ENCODE data around the gene CLEC18B.
"Not testable (repeated sequence)": the region's sequence is repeated elsewhere in the genome, so short reads cannot be mapped to it uniquely, and the experiment has no call there.

Gene CLEC18B

DNA sequence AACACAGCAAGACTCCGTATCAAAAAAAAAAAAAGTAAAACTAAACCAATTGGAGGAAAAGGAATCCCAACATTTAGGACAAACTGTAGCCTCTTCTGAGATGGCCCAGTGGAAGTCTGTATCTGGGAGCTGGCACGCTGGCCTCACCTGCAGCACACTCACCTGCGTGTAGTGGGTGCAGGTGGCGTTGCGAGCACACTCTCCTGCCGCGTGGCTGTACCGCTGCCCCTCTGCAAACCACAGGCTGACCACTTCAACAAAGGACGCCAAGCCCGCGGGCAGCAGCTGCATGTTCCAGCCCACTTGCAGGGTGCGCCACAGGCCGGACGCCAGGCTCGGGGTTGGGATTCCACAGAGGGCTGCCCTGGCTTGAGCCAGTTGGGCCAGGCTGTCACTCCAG, 3.4 kb downstream of the CLEC18B start:
- DNase-seq (ENCODE audit: extremely low read depth, low read depth), result not testable (repeated sequence)

DNA sequence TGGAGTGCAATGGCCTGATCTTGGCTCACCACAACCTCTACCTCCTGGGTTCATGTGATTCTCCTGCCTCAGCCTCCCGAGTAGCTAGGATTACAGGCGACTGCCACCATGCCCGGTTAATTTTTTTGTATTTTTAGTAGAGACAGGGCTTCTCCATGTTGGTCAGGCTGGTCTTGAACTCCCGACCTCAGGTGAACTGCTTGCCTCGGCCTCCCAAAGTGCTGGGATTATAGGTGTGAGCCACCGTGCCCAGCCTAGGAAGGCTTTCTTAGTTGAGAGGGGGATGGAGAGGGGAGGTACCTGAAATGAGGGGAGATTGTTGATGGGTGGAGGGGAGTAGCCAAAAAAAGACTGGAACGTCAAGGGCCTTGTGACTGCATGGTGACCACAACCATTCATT, 7.4 kb downstream of the CLEC18B start:
- H3K4me3 ChIP-seq (replicated peaks; ENCODE audit: low read depth, low read length); DNase-seq (ENCODE audit: extremely low read depth, low read depth): not testable (repeated sequence)

More for the DNA sequence above, 3.4 kb downstream of the CLEC18B start:
- H3K4me3 ChIP-seq (replicated peaks; ENCODE audit: low read depth, low read length), result not testable (repeated sequence)

DNA sequence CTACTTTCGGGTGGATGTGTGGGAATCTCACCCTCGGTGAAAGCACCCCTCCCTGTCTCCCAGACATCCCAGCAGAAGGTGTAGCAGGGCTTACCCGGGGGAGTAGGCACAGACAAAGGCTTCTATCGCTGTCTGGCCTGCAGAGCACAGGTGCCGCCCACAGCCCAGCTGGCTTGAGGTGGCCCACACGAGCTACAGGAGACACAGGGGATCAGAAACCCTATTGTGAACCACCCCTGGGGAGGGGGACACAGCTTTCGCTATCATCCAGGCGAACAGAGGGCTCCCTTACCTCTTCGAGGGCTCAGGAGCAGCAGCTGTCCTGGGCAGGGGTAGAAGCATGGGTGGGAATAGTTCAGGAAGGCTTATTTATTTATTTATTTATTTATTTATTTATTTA, 7.8 kb downstream of the CLEC18B start:
- DNase-seq (ENCODE audit: extremely low read depth, low read depth); H3K4me3 ChIP-seq (replicated peaks; ENCODE audit: low read depth, low read length): not testable (repeated sequence)

DNA sequence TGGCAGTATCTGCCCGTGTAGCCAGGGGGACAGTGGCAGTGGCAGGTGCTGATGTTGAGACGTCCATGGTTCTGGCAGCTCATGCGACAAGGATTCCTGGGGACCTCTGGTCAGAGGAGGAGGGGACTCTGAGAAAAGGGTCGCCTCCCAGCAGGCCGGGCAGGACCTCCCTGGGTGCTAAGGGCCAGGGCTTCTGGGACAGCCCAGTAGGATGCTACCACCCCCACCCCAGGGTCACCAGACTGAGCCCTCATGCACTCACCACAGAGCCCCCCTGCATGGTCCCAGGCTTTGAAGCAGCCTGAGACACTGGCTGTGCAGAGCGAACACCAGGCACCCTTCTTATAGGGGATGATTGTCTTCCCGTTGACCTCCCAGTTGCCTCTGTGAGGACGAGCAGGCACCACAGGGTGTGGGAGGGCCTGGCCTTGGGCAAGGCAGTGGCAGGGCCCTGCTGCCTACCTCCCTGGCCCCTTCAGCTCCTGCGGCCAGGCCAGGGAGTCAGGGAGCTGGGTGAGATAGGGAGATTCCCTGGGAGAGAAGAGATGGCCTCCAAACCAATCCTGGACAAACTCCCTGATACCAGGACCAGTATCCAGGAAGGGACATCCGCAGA, 8.4 kb downstream of the CLEC18B start:
- H3K4me3 ChIP-seq (replicated peaks; ENCODE audit: low read depth, low read length); DNase-seq (ENCODE audit: extremely low read depth, low read depth): not testable (repeated sequence)

DNA sequence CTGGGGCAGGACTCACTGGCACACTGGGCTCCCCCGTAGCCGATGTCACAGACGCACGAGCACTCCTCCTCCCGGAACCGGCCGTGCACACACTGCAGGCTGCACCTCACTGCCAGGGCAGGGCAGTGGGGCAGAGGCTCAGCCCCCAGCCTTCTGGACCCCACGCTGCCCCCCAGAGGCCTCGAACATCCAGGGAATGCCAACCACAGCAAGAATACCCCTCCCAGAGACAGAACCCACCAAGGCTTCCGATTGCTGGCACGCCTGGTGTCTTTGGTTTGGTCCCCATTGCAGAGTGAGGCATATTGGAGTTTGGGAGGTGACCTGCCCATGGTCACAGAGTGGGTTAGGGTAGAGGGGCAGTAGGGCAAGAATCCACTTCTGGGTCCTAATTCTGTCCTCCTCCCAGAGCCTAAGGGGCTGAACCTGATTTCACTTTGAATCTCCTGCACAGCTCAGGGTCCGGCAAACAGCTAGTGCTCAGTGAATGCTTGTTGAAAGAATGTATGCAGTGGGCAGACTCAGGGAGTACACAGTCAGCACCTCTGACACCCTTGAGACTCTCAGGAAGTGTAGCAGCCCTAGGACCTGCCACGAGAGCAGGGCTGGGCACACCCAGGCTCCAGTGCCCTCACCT, 9.0 kb downstream of the CLEC18B start:
- not testable (repeated sequence) for DNase-seq (ENCODE audit: extremely low read depth, low read depth); H3K4me3 ChIP-seq (replicated peaks; ENCODE audit: low read depth, low read length)

DNA sequence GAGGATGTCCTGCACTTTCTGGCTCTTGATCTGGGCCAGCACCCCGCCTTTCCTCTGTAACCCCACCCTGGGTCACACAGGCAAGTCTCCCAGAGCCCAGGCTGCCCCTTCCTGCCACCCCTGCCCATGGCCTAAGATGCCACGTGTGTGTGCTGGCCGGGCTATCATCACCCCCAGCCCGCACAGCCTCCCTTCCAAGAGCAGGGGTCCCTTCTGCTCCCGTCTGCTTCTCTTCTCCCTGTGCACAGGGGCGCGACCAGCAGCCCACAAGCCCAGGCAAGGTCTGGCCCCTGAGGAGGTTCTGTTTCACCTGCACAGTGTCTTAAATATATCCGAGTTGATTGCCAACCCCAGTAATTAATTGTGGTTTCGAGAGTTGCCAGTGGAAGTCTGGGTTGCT, 10.3 kb downstream of the CLEC18B start:
- not testable (repeated sequence) for DNase-seq (ENCODE audit: extremely low read depth, low read depth); H3K4me3 ChIP-seq (replicated peaks; ENCODE audit: low read depth, low read length)

DNA sequence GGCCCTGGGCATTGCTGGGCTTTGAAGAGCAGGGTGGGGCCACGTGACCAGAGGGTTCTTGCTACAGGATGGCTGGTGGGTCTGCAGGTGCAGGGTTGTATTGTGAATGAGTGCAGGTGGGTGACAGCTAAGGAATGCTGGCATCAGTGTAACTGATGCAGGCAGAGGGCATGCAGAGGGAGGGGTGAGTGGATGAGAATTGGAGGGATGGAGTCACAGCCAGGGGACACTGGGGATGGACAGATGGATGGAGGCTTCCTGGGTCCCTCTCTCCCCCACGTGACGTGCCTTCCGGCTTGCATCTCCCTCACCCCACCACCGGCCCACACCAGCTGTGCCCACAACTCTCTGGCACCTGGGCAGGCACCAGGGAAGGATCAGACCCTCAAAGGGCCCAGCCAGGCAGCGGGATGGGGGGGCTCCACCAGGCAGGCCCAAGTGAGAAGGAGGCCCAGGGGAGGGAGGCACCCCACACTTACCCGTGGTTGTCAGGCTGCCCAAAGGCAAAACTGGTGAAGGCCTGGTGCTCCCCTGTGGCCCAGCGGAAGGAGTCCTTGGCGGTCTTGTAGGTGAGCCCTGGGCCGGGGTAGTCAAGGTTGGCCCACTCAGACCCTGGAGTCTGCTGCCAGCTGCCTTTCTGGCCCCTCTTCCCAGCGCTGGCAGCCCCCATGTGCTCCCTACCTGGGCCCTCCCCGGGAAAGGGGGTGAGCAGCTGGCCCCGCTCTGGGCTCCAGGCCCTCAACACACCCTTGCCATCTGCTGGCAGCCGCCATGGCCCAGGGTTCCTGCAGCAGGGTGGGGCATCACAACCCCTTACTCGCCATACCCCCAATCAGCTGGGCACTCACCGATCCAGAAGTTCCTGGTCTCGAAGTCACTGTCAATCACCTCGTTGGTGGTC, 11.0 kb downstream of the CLEC18B start:
- DNase-seq (ENCODE audit: extremely low read depth, low read depth); H3K4me3 ChIP-seq (replicated peaks; ENCODE audit: low read depth, low read length): not testable (repeated sequence)

DNA sequence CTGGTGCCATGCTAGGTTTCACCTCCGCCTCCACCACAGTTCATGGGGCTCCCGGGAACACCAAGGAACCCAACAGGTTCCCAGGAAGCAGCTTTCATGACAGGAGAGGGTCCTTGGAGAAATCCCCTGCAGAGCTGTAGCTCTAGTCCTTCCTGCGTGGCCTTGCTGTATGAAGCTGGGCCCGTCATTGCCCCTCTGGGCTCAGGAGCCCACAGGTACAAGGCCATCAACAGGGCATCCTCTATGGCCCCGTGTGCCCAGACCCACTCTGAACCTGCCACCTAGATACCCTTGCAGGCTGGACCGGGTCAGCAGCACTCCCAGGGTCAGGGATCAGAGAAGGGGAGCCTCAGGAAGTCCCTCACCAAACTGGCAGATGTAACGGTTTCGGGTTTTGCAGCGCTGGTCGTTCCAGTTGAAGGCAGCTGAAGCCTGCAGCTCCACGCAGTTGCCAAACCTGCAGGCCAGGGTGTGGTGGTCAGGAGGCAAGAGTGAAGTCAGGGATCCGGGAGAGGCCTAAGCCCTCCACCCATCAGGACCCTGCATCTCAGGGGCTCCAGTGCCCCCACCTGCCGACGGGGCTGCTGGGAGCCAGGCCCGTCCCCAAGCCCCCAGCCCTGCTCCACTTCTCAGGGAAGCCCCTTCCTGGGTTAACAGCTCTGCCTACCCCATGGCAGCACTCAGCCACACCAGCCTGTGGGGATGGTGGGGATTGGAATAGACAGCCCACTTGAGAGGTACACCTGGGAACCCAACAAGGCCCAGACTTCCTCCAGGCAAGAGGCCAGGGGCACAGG, 11.9 kb downstream of the CLEC18B start:
- DNase-seq (ENCODE audit: extremely low read depth, low read depth); H3K4me3 ChIP-seq (replicated peaks; ENCODE audit: low read depth, low read length): not testable (repeated sequence)

DNA sequence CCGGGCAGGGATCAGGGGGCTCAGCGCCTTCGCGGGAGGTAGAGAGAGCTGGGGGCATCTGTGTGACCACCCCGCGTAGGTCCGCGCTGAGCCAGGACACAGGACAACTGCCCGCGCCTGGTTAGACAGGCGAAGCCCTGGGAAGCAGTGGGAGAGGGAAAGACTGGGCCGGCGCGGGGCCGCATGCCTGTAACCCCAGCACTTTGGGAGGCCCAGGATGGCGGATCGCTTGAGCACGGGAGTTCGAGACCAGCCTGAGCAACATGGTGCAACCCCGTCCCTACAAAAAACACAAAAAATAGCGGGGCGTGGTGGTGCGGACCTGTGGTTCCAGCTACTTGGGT, 13.9 kb downstream of the CLEC18B start:
- not testable (repeated sequence) for H3K4me3 ChIP-seq (replicated peaks; ENCODE audit: low read depth, low read length); DNase-seq (ENCODE audit: extremely low read depth, low read depth)

DNA sequence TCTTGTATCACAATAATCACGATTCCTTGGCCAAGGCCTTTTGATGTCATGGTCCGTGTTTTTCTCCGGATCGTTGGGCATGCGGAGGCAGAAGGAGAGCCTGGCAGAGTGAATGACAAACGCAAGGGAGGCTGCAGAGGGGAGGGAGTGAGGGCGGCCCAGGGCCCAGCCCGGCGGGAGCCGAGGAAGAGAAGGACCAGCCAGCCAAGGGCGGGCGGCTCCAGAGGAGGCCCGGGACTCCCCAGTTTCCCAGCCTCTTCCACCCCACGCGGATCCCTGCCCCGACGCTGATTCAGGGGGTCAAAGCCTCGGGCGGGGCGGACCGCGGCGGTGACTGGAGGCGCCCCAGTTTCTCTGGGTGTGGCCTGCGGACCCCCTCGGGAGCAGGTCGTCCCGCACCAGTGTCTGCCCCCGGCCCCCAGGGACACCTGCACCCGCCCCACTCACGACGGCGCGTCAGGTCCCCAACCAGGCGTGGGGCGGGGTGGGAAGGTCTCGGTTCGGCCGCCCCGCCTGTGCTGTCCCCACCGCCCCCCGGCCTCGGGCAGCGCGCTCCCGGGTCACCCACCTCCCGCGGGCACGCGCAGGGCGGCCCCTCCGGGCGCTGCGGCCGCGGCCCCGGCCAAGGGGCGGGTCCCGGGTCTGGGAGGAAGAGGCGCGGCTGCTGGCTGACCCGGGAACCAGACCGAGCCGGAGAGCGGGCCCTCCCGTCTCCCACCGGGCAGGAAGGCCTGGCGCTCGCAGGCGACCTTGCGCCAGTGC, 14.5 kb downstream of the CLEC18B start:
- not testable (repeated sequence) for DNase-seq (ENCODE audit: extremely low read depth, low read depth); H3K4me3 ChIP-seq (replicated peaks; ENCODE audit: low read depth, low read length)

DNA sequence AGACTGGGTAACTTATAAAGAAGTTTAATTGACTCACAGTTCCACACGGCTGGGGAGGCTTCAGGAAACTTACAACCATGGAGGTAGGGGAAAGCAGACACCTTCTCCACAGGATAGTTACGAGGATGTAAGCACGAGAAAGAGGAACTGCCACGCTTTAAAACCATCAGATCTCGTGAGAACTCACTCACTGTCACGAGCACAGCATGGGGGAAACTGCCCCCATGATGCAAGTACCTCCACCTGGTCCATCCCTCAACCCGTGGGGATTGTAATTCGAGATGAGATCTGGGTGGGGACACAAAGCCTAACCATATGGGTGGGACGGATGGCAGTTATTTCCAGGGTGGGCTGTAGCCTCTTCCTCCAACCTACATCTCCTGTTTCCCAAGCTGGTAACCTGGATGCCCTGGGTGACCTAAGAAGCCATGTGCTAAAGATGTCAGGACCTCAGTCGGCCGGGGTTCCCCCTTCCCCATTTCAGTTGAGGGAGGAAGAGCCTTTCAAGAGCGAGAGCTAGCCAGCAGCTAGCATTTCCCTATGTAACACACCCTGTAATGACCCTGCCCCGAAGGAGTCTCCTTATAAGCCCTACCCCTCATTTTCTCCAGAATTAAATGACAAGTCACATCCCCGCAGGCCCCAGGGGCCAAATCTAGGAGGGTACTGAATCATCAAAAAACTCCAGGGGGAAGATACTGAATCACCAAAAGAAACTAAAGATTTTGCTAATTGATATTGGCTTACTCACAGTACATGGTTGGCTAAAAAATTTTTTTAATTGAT, 16.9 kb downstream of the CLEC18B start:
- not testable (repeated sequence) for H3K4me3 ChIP-seq (replicated peaks; ENCODE audit: low read depth, low read length); DNase-seq (ENCODE audit: extremely low read depth, low read depth)

DNA sequence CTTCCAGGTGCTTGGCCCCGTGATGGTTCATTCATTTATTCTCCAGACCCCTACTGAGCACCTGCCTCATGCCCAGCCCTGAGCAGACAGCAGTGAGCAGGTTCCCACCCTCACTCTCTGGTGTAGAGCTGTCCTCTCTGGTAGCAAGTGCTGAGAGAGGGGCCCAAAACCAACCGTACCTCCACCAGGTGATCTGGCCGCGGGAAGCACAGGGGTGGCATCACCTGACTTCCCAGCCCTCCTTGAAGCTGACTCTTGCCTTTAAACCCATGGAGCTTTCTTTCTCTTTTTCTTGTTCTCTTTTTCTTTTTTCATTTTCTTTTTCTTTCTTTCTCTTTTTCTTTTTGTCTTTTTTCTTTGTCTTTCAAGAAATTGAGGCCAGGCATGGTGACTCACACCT, 21.0 kb downstream of the CLEC18B start:
- H3K4me3 ChIP-seq (replicated peaks; ENCODE audit: low read depth, low read length); DNase-seq (ENCODE audit: extremely low read depth, low read depth): not testable (repeated sequence)

DNA sequence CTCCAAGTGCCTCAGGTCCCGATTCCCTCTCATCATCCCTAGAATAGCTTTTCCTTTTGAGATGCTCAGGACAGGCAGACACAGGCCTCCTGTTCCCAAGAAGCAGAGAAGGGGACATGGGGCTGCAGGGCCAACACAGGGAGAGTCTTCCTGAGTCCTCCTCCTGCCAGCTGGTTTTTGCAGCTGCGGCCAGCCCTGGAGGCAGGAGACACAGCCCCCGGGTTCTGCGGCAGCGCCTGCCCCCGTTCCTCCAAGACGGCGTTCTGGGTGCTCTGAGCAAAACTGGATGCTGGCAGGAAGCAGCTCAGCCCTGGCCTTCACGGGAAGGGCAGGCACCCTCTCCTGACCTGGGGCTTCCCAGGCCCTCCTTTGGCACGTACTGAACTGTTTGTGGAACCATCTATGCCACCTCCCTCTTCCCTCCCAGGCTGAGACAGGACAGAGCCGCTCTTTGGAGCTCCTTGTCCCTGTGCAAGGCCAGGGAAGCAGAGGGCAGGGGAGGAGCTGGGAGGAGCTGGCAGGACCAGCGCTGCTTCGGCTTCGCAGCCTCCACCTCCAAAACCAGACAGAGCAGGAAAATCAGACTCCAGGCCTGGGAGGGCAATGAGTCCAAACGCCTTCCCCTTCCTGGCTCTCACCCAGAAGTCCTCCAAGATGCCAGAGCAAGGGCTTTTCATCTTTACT, 22.9 kb downstream of the CLEC18B start:
- not testable (repeated sequence) for DNase-seq (ENCODE audit: extremely low read depth, low read depth); H3K4me3 ChIP-seq (replicated peaks; ENCODE audit: low read depth, low read length)

DNA sequence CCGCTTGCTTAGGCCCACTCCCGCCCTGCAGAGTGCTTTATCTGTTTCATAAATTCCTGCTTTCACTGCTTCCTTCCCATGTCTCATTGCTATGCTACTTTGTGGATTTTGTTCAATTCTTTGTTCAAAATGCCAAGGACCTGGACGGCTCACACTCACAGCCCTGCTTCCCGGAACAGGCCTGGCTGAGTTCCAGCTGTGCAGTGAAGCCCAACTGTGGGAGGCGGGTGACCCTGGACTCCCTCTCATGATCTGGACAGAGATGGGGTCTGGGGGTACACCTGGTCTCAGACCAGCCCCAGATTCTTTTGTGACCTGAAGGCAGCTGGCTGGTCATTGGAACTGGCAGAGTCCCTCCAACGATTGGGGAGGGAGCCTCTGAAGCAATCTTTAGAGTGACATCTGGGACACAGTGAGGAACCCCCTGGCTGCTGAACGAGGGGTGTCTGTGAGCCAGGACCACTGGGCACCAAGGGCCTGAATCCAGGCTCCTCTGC, 24.7 kb downstream of the CLEC18B start:
- H3K4me3 ChIP-seq (replicated peaks; ENCODE audit: low read depth, low read length); DNase-seq (ENCODE audit: extremely low read depth, low read depth): not testable (repeated sequence)

DNA sequence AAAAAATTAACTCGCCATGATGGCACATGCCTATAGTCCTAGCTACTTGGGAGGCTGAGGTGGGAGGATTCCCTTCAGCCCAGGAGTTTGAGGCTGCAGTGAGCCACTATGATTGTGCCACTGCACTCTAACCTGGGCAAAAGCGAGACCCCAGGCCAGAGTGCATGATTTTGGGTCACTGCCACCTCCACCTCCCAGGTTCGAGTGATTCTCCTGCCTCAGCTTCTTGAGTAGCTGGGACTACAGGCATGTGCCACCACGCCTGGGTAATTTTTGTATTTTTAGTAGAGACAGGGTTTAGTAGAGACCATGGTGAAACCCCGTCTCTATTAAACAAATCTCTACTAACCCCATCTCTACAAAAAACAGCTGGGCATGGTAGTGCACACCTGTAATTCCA, 26.7 kb downstream of the CLEC18B start:
- DNase-seq (ENCODE audit: extremely low read depth, low read depth), result not testable (repeated sequence)

DNA sequence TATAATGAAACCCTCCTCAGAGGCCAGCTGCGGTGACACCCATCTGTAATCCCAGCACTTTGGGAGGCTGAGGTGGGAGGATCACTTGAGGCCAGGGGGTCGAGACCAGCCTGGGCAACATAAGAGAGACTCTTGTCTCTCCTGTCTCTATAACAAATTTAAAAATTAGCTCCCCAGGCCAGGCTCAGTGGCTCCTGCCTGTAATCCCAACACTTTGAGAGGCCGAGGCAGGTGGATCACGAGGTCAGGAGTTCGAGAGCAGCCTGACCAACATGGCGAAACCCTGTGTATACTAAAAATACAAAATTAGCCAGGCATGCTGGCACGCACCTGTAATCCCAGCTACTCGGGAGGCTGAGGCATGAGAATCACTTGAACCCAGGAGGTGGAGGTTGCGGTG, 27.1 kb downstream of the CLEC18B start:
- DNase-seq (ENCODE audit: extremely low read depth, low read depth); H3K4me3 ChIP-seq (replicated peaks; ENCODE audit: low read depth, low read length): not testable (repeated sequence)

More for the DNA sequence above, 26.7 kb downstream of the CLEC18B start:
- not testable (repeated sequence) for H3K4me3 ChIP-seq (replicated peaks; ENCODE audit: low read depth, low read length)
